GM19240 (cell line): ENCODE measurements around the gene CORO2B.

Source experiments
- DNase-seq: peaks from one replicate; pipeline ENCODE4 v3.0.0; 2011; ENCODE audit warnings: low spot score; ENCODE audit not compliant: insufficient read length

The CORO2B gene

GRCh38 chr15:68627476-68627875 lies 48.7 kb downstream of the CORO2B start:
- DNase-seq, result no peak

- no peak for DNase-seq
Observed at GRCh38 chr15:68627995-68628394, 49.2 kb downstream of the CORO2B start.

- DNase-seq, result no peak
Observed at GRCh38 chr15:68629519-68630210, 50.9 kb downstream of the CORO2B start.

GRCh38 chr15:68630211-68630555 lies 51.4 kb downstream of the CORO2B start:
- DNase-seq, result no peak

GRCh38 chr15:68630836-68631235 lies 52.0 kb downstream of the CORO2B start:
- DNase-seq, result no peak

- DNase-seq, result no peak
Observed at GRCh38 chr15:68631601-68632051, 52.8 kb downstream of the CORO2B start.

- DNase-seq, result no peak
Observed at GRCh38 chr15:68632101-68632500, 53.3 kb downstream of the CORO2B start.

GRCh38 chr15:68633231-68634121 lies 54.7 kb downstream of the CORO2B start:
- no peak for DNase-seq

GRCh38 chr15:68634122-68634482 lies 55.3 kb downstream of the CORO2B start:
- DNase-seq, result no peak

GRCh38 chr15:68634531-68634930 lies 55.7 kb downstream of the CORO2B start:
- DNase-seq, result no peak

- DNase-seq, result no peak
Observed at GRCh38 chr15:68635141-68635540, 56.3 kb downstream of the CORO2B start.

GRCh38 chr15:68636256-68636655 lies 57.5 kb downstream of the CORO2B start:
- DNase-seq, result no peak

- no peak for DNase-seq
Observed at GRCh38 chr15:68637767-68638404, 59.1 kb downstream of the CORO2B start.

- DNase-seq, result no peak
Observed at GRCh38 chr15:68638953-68639515, 60.2 kb downstream of the CORO2B start.

- no peak for DNase-seq
Observed at GRCh38 chr15:68639926-68640600, 61.3 kb downstream of the CORO2B start.

GRCh38 chr15:68640791-68641331 lies 62.1 kb downstream of the CORO2B start:
- DNase-seq, result no peak

- DNase-seq, result no peak
Observed at GRCh38 chr15:68641376-68641775, 62.6 kb downstream of the CORO2B start.

- no peak for DNase-seq
Observed at GRCh38 chr15:68642491-68642845, 63.7 kb downstream of the CORO2B start.

GRCh38 chr15:68643216-68643830 lies 64.5 kb downstream of the CORO2B start:
- DNase-seq, result no peak

- no peak for DNase-seq
Observed at GRCh38 chr15:68644083-68644904, 65.5 kb downstream of the CORO2B start.
